ENCODE measurements around the gene FOXI1. TPM values are rescaled to one million over a fixed set of nuclear protein-coding genes. Genes with fewer than 3 reads are reported as not detected.

FOXI1 gene
- total RNA-seq = under 1 TPM in 1 of 2 donors, not detected in 1; 0.16 TPM

DNA sequence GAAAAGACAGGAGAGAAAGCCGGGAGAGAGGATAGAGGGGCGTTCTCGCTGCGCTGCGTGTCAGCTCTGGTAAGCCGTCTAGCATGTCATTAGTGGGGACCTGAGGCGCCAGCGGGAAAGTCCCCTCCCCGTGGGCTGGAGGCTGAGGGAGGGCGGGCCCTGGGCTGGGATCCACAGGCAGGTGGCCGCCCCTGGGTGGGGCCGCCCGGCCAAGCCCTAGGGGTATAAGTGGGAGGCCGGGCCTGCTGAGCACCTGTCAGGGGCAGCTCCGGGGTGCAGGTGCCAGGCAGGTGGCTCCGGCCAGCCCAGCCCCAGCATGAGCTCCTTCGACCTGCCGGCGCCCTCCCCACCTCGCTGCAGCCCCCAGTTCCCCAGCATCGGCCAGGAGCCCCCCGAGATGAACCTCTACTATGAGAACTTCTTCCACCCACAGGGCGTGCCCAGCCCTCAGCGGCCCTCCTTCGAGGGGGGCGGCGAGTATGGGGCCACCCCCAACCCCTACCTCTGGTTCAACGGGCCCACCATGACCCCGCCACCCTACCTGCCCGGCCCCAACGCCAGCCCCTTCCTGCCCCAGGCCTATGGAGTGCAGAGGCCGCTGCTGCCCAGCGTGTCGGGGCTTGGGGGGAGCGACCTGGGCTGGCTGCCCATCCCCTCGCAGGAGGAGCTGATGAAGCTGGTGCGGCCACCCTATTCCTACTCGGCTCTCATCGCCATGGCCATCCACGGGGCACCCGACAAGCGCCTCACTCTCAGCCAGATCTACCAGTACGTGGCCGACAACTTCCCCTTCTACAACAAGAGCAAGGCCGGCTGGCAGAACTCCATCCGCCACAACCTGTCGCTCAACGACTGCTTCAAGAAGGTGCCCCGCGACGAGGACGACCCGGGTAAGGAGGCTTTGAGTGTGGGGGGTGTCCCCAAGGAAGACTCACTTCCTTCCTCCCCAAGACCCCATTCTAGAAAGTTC is at the start of gene FOXI1:
FOXI1 (plus strand) TSS at position 256 of the 970 bp plus-strand sequence; CDS start at position 317, 61 bp downstream.
- Histone ChIP-seq H3K36me3 (no peaks in the 10 kb centered on the region), H3K4me1 (no peaks in the 10 kb centered on the region), H3K4me3 (no peak within 1 kb of the TSS), H3K27ac (no peak within 1 kb of the TSS), H3K27me3 (no peaks in the 10 kb centered on the region), H3K9me3 (no peaks in the 10 kb centered on the region), H3K9ac (ENCODE audit: low read depth in 2 of 2, low read length in 2 of 2) (no peak within 1 kb of the TSS)
- TF ChIP-seq, protein P1, sequence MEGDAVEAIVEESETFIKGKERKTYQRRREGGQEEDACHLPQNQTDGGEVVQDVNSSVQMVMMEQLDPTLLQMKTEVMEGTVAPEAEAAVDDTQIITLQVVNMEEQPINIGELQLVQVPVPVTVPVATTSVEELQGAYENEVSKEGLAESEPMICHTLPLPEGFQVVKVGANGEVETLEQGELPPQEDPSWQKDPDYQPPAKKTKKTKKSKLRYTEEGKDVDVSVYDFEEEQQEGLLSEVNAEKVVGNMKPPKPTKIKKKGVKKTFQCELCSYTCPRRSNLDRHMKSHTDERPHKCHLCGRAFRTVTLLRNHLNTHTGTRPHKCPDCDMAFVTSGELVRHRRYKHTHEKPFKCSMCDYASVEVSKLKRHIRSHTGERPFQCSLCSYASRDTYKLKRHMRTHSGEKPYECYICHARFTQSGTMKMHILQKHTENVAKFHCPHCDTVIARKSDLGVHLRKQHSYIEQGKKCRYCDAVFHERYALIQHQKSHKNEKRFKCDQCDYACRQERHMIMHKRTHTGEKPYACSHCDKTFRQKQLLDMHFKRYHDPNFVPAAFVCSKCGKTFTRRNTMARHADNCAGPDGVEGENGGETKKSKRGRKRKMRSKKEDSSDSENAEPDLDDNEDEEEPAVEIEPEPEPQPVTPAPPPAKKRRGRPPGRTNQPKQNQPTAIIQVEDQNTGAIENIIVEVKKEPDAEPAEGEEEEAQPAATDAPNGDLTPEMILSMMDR (IDR thresholded peaks at IDR 0.05) = no peak
- intact Hi-C loops (cut with DNase I) = loop anchor here (10.0 kb wide), 1 partner anchor 79 kb away; no protein-coding TSS in a partner anchor
- DNase-seq = no peak

DNA sequence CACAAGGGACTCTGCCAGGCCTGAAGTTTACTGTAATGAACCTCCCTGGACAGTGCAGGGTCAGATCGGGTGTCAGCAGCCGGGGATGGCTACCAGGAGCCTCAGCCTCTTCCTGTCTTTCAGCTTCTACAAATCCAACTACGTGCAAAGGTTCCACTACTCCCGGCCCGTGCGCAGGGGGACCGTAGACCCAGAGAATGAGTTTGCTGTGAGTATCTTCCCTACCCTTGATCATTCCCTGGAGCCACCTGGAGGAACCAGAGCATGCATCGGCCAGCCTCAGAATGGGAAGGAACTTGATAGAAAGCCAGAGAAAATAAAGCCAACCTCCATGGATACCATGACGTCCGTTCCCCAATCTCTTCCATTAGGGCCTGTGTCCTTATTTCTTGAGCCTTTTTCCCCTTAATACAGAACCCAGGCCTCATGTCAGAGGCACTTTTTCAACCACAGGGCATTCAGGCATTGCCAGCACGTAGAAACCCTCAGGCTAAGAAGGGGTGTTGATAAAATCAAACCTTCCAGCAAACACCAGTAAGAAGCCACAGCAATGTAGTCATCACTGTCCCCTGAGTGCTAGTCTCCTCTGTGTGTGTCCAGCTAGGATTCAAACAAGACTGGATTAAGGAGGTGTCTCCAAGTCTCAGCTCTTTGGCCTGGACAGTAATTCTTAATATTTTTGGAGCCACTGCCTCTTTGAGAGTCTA is 49.0 kb upstream of the FOXI1 start:
- no peak overlapping the region for H3K27ac ChIP-seq
- DNase-seq = no peak
- TF ChIP-seq, protein P1 (IDR thresholded peaks at IDR 0.05) = no peak
- no peak overlapping the region for H3K9ac ChIP-seq (ENCODE audit: low read depth in 2 of 2, low read length in 2 of 2)
- H3K4me3 ChIP-seq = no peak overlapping the region
- H3K9me3 ChIP-seq = no peaks in the 10 kb centered on the region
- H3K4me1 ChIP-seq = no peaks in the 10 kb centered on the region
- H3K27me3 ChIP-seq = no peaks in the 10 kb centered on the region
- H3K36me3 ChIP-seq = no peaks in the 10 kb centered on the region
- intact Hi-C loops (cut with DNase I) = no loop called here

DNA sequence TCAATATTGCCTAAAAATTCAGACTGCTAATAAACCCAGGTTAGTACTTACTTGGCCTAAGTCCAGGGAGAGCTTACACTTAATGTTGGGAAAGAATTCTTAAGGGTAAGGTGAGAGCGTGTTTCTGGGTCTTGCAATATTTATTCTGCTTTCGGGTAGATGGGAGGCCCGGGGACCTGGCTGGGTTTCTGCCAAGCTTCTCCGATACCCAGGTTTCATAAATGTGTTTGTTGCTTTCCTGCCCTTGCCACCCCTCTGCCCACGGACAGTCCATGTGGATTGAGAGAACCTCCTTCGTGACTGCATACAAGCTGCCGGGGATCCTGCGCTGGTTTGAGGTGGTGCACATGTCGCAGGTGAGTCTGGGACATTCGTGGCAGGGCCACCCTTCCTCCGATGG is 48.4 kb upstream of the FOXI1 start:
- H3K36me3 ChIP-seq = no peaks in the 10 kb centered on the region
- no peaks in the 10 kb centered on the region for H3K27me3 ChIP-seq
- DNase-seq = no peak
- intact Hi-C loops (cut with DNase I) = no loop called here
- no peak overlapping the region for H3K9ac ChIP-seq (ENCODE audit: low read depth in 2 of 2, low read length in 2 of 2)
- no peaks in the 10 kb centered on the region for H3K4me1 ChIP-seq
- TF ChIP-seq, protein P1 (IDR thresholded peaks at IDR 0.05) = no peak
- H3K27ac ChIP-seq = no peak overlapping the region
- no peak overlapping the region for H3K4me3 ChIP-seq
- H3K9me3 ChIP-seq = no peaks in the 10 kb centered on the region

DNA sequence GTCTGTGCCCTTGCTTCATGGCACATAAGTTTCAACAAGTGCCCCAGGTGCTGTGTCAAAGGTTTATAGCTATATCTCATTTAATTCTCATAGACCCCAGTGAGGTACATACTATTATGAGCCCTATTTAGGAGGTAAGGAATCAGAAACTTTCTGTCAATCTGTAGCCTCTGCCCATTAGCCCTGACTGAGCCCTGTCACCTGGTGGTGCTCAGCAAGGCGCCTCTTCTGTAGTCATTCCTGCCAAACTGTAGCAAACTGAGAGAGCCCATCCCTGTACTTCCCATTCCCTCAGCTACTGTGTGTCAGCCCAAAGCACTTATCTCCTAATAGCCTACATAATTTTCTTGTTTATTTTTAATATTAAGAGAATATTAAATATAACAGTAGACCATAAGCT is 46.5 kb upstream of the FOXI1 start:
- H3K4me3 ChIP-seq = no peak overlapping the region
- TF ChIP-seq, protein P1 (IDR thresholded peaks at IDR 0.05) = no peak
- DNase-seq = no peak
- H3K9me3 ChIP-seq = no peaks in the 10 kb centered on the region
- no peaks in the 10 kb centered on the region for H3K27me3 ChIP-seq
- no peaks in the 10 kb centered on the region for H3K36me3 ChIP-seq
- no peaks in the 10 kb centered on the region for H3K4me1 ChIP-seq
- no peak overlapping the region for H3K9ac ChIP-seq (ENCODE audit: low read depth in 2 of 2, low read length in 2 of 2)
- intact Hi-C loops (cut with DNase I) = no loop called here
- no peak overlapping the region for H3K27ac ChIP-seq

GRCh38 chr5:170067152-170067551 is 38.5 kb upstream of the FOXI1 start:
- Histone ChIP-seq H3K27me3 (no peaks in the 10 kb centered on the region), H3K4me3 (no peak overlapping the region), H3K9me3 (no peaks in the 10 kb centered on the region), H3K4me1 (no peaks in the 10 kb centered on the region), H3K9ac (ENCODE audit: low read depth in 2 of 2, low read length in 2 of 2) (no peak overlapping the region), H3K36me3 (no peaks in the 10 kb centered on the region), H3K27ac (no peak overlapping the region)
- no peak for DNase-seq
- intact Hi-C loops (cut with DNase I) = no loop called here
- TF ChIP-seq, protein P1 (IDR thresholded peaks at IDR 0.05) = no peak
